Psoas muscle (tissue), 8 donors: ENCODE results near the gene CORIN. TPM values are rescaled to one million over a fixed set of nuclear protein-coding genes. Genes with fewer than 3 reads are reported as not detected.
"Not testable (repeated sequence)": the region's sequence is repeated elsewhere in the genome, so short reads cannot be mapped to it uniquely, and the experiment has no call there.

Source experiments
- ATAC-seq, 4 donors: fragments of 200-7000 bp; cut with Tn5 transposase; one replicate each; pipeline ENCODE4 v1.9.1; 2020; ENCODE audit warnings: moderate library complexity in 3 of 4, mild to moderate bottlenecking in 2 of 4
- DNase-seq, 2 donors: peaks; one replicate each; pipeline ENCODE4 v3.0.0-alpha.2; 2020
- H3K27ac ChIP-seq: fragments of 200-600 bp; one replicate; pipeline ENCODE4 v1.8.0; 2022
- H3K27me3 ChIP-seq, 3 donors: fragments of 200-600 bp in 1 of 3; one replicate each; pipeline versions ENCODE4 v1.6.1 to v1.8.0; 2013 to 2022; ENCODE audit warnings: low read length in 2 of 3, mild to moderate bottlenecking in 2 of 3, moderate library complexity in 1 of 3; ENCODE audit not compliant: insufficient read depth in 3 of 3
- H3K36me3 ChIP-seq, 2 donors: fragments of 200-600 bp in 1 of 2; one replicate each; pipeline versions ENCODE4 v1.6.1 to v1.8.0; 2013 to 2022; ENCODE audit warnings: low read depth in 1 of 2, mild to moderate bottlenecking in 1 of 2, moderate library complexity in 1 of 2; ENCODE audit not compliant: insufficient read depth in 1 of 2
- H3K4me1 ChIP-seq: fragments of 200-600 bp; one replicate; pipeline ENCODE4 v1.8.0; 2022
- H3K4me3 ChIP-seq: fragments of 200-600 bp; one replicate; pipeline ENCODE4 v1.8.0; 2022; ENCODE audit warnings: mild to moderate bottlenecking
- H3K9me3 ChIP-seq: fragments of 200-600 bp; one replicate; pipeline ENCODE4 v1.8.0; 2022
- CTCF ChIP-seq: fragments of 200-600 bp; IDR thresholded peaks from one replicate; pipeline ENCODE4 v1.8.0; 2022; ENCODE audit warnings: antibody characterized with exemption
- WGBS, 3 donors: extraction: QIAGEN DNeasy Blood & Tissue Kit; methylation state at CpG; one replicate each; pipeline versions ENCODE4 v1.1.6 to v1.1.7; 2013; 5-methylcytosine and 5-hydroxymethylcytosine counted together
- intact Hi-C, 2 donors: fragments of 100-400 bp; cut with DNase I; formaldehyde crosslinking; loops; one replicate each; pipeline versions ENCODE4 v1.11.0 to v1.14.2; 2022
- polyA plus RNA-seq, 3 donors: library from polyadenylated mRNA; stranded (reverse); fragments of 200-250 nt; gene quantifications; one replicate each; pipeline ENCODE4 v1.2.3, GENCODE V29; 2013
- total RNA-seq, 4 donors: library from RNA; stranded (reverse); fragmentation: NEBNext Ultra II Directional in 2 of 4; extraction: Animal tissue kit (Norgen Biotek cat#: 25700) in 2 of 4; gene quantifications; one replicate each; pipeline versions ENCODE4 v1.2.1 to v1.2.4, GENCODE V29; 2021 to 2023
- donor health status: healthy with polysubstance abuse.
- donor health status: DM: no; HTN: no; CAD: no; lungs with moderate emphysema.
- donor health status: Bipolar disorder and iron deficiency.
- donor health status: healthy.
- donor health status: DM: yes; HTN: yes; CAD: no.
- donor health status: DM: no; HTN: no; CAD: no.
- donor health status: DM: no; HTN: no; CAD: no.
- donor health status: DM: yes; HTN: yes; CAD: no.

CORIN gene
- total and polyA plus RNA-seq, 7 donors, result 0.03 to 1.3 (median 0.16) TPM; not detected in 1

- H3K27me3 ChIP-seq, result no peaks in the 10 kb centered on the region
- H3K9me3 ChIP-seq, result no peaks in the 10 kb centered on the region
- TF ChIP-seq CTCF, result no peak
- WGBS, 3 donors, result 59 to 70% (median 61%) methylated on average over 3 of the region's 3 CpGs
- no peak for ATAC-seq
- DNase-seq, result no peak
- no peaks in the 10 kb centered on the region for H3K4me1 ChIP-seq
- H3K36me3 ChIP-seq, result peaks cover 0 to 8% of the 10 kb centered on the region in 2 donors
- no peak overlapping the region for H3K27ac ChIP-seq
- H3K4me3 ChIP-seq, result no peak overlapping the region
- intact Hi-C loops, result no loop called here
Observed at GRCh38 chr4:47562297-47562696, 275.6 kb downstream of the CORIN start.

- no peak for ATAC-seq
- no peaks in the 10 kb centered on the region for H3K27me3 ChIP-seq
- H3K9me3 ChIP-seq, result no peaks in the 10 kb centered on the region
- H3K36me3 ChIP-seq, result no peaks in the 10 kb centered on the region
- no peak overlapping the region for H3K4me3 ChIP-seq
- no peak overlapping the region for H3K27ac ChIP-seq
- no peak for TF ChIP-seq CTCF
- no peaks in the 10 kb centered on the region for H3K4me1 ChIP-seq
- intact Hi-C loops, result no loop called here
- DNase-seq, result no peak
- 33 to 96% (median 59%) methylated on average over 1 of the region's 1 CpG for WGBS, 3 donors
Observed at GRCh38 chr4:47561331-47561730, 276.5 kb downstream of the CORIN start.

- intact Hi-C loops, result no loop called here
- ATAC-seq (no peak), DNase-seq (no peak)
- WGBS, 3 donors, result 85 to 96% (median 89%) methylated on average over 1 of the region's 1 CpG
- Histone ChIP-seq H3K9me3 (no peaks in the 10 kb centered on the region), H3K4me3 (no peak overlapping the region), H3K27ac (no peak overlapping the region), H3K36me3 (no peaks in the 10 kb centered on the region), H3K27me3 (no peaks in the 10 kb centered on the region), H3K4me1 (no peaks in the 10 kb centered on the region)
- TF ChIP-seq CTCF, result no peak
Observed at GRCh38 chr4:47560682-47561081, 277.2 kb downstream of the CORIN start.

GRCh38 chr4:47557255-47557654, 280.6 kb downstream of the CORIN start:
- H3K9me3 ChIP-seq, result no peaks in the 10 kb centered on the region
- H3K4me1 ChIP-seq, result no peaks in the 10 kb centered on the region
- H3K36me3 ChIP-seq, result no peaks in the 10 kb centered on the region
- no peak for TF ChIP-seq CTCF
- H3K27me3 ChIP-seq, result no peaks in the 10 kb centered on the region
- WGBS, 3 donors, result 99 to 100% (median 99%) methylated on average over 2 of the region's 2 CpGs
- no peak overlapping the region for H3K4me3 ChIP-seq
- intact Hi-C loops, result no loop called here
- H3K27ac ChIP-seq, result no peak overlapping the region
- no peak for DNase-seq
- ATAC-seq, result no peak

- WGBS, 3 donors, result 71 to 89% (median 83%) methylated on average over 3 of the region's 3 CpGs
- ATAC-seq, H3K36me3 ChIP-seq: not testable (repeated sequence)
Observed at GRCh38 chr4:47555920-47556319, 281.9 kb downstream of the CORIN start.

More at GRCh38 chr4:47555920-47556319, 281.9 kb downstream of the CORIN start:
- H3K27me3 ChIP-seq, H3K9me3 ChIP-seq, H3K27ac ChIP-seq, H3K4me1 ChIP-seq, DNase-seq, H3K4me3 ChIP-seq, intact Hi-C loops: not testable (repeated sequence)
